HL-60 (cell line): ENCODE results near the gene TBX3.

Experiments used
- CTCF ChIP-seq: IDR thresholded peaks from one replicate; pipeline ENCODE4 v1.5.1; 2011; ENCODE audit warnings: low read length, control low read depth, inconsistent platforms; ENCODE audit not compliant: insufficient read depth
- POLR2AphosphoS5 ChIP-seq: IDR thresholded peaks from 2 replicates; pipeline ENCODE4 v1.6.1; 2012; ENCODE audit warnings: low read depth
- TF ChIP-seq, protein P1 (sequence below): IDR thresholded peaks from 2 replicates; pipeline ENCODE4 v1.6.1; 2012; ENCODE audit warnings: low read depth; ENCODE audit not compliant: insufficient replicate concordance

DNA sequence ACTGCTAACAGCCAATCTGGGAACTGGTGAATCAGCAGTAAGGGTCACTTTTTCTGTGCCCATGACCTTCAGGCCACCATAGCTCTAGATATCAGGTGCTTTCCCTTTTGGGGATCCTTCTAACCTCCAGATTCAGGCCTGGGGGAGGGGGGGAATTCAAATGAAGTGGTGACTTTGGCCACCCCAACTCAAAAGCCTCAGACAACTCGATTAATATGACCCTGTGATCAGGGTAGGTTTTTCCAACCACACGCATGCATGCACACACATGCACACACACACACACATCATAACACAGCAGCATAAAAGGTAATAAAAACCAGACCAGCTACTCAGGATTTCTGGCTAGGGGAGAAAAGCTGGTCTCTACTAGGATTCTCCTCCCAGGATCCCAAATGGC lies 5.3 kb downstream of the TBX3 start:
- TF ChIP-seq CTCF (no peak), POLR2AphosphoS5 (no peak)
- TF ChIP-seq, protein P1, sequence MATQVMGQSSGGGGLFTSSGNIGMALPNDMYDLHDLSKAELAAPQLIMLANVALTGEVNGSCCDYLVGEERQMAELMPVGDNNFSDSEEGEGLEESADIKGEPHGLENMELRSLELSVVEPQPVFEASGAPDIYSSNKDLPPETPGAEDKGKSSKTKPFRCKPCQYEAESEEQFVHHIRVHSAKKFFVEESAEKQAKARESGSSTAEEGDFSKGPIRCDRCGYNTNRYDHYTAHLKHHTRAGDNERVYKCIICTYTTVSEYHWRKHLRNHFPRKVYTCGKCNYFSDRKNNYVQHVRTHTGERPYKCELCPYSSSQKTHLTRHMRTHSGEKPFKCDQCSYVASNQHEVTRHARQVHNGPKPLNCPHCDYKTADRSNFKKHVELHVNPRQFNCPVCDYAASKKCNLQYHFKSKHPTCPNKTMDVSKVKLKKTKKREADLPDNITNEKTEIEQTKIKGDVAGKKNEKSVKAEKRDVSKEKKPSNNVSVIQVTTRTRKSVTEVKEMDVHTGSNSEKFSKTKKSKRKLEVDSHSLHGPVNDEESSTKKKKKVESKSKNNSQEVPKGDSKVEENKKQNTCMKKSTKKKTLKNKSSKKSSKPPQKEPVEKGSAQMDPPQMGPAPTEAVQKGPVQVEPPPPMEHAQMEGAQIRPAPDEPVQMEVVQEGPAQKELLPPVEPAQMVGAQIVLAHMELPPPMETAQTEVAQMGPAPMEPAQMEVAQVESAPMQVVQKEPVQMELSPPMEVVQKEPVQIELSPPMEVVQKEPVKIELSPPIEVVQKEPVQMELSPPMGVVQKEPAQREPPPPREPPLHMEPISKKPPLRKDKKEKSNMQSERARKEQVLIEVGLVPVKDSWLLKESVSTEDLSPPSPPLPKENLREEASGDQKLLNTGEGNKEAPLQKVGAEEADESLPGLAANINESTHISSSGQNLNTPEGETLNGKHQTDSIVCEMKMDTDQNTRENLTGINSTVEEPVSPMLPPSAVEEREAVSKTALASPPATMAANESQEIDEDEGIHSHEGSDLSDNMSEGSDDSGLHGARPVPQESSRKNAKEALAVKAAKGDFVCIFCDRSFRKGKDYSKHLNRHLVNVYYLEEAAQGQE, result no peak
